Kidney epithelial cell (primary cell): ENCODE data around the gene NECAB2. TPM values are rescaled to one million over a fixed set of nuclear protein-coding genes. Genes with fewer than 3 reads are reported as not detected.
A peak's percentile ranks its signal among the peaks of the same experiment; 100 is the strongest.

Source experiments
- DNase-seq: peaks from one replicate; pipeline ENCODE4 v3.0.0-alpha.2; 2010; ENCODE audit warnings: low read depth
- H3K27me3 ChIP-seq: 2 replicates; pipeline ENCODE4 v1.6.0; 2011; ENCODE audit warnings: low read length; ENCODE audit not compliant: control insufficient read depth, insufficient read depth
- H3K36me3 ChIP-seq: 2 replicates; pipeline ENCODE4 v1.5.1; 2011; ENCODE audit warnings: low read length; ENCODE audit not compliant: control insufficient read depth, insufficient read depth
- H3K4me3 ChIP-seq: 2 replicates; pipeline ENCODE4 v1.5.1; 2011; ENCODE audit warnings: low read depth, mild to moderate bottlenecking, control low read depth, low read length
- total RNA-seq: library from RNA; depleted of rRNA; stranded (reverse); fragments of >200 nt; gene quantifications from 2 replicates; pipeline ENCODE4 v1.2.3, GENCODE V29; 2015
- TF ChIP-seq, protein P1 (sequence below): IDR thresholded peaks from 2 replicates; pipeline ENCODE4 v1.5.1; 2011; ENCODE audit warnings: mild to moderate bottlenecking, moderate library complexity, low read length, control low read depth, inconsistent platforms; ENCODE audit not compliant: insufficient read depth, poor library complexity, severe bottlenecking

NECAB2 gene
- total RNA-seq, 1 donor from 2014 or later = not detected

DNA sequence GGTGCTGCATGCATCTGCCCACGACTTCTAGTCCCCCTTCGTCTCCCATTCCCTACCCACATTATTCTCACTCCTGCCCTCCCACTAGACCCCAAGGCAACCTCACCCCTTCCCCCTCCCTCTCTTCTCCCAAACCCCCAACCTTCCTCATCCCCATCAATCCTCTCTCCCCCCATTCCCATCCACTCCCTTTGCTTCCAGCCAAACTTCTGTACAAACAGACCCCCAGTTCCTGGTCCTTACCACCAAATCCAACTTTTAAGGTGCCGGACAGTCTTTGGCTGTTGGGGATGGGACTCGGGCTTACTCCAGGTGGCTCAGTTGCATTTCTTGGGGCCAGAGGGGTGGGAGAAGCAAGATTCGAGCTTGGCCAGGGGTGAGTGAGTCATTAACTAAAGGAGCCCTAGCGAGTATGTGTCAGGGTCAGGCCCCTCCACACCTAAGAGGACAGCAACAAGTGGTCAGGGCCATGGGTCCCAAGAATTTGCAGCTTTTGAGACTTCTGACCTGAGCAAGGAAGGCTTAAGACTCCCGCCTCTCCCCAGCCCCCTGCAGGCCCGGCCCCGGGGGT lies 74.3 kb downstream of the NECAB2 start, which contains the start of gene SLC38A8:
Gene SLC38A8, minus strand, starts transcription at position 488 of the 571 bp plus-strand sequence. CDS start 638 bp downstream, outside the sequence.
- no peaks in the 10 kb centered on the region for H3K36me3 ChIP-seq
- TF ChIP-seq, protein P1, sequence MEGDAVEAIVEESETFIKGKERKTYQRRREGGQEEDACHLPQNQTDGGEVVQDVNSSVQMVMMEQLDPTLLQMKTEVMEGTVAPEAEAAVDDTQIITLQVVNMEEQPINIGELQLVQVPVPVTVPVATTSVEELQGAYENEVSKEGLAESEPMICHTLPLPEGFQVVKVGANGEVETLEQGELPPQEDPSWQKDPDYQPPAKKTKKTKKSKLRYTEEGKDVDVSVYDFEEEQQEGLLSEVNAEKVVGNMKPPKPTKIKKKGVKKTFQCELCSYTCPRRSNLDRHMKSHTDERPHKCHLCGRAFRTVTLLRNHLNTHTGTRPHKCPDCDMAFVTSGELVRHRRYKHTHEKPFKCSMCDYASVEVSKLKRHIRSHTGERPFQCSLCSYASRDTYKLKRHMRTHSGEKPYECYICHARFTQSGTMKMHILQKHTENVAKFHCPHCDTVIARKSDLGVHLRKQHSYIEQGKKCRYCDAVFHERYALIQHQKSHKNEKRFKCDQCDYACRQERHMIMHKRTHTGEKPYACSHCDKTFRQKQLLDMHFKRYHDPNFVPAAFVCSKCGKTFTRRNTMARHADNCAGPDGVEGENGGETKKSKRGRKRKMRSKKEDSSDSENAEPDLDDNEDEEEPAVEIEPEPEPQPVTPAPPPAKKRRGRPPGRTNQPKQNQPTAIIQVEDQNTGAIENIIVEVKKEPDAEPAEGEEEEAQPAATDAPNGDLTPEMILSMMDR = no peak
- no peak within 1 kb of the TSS for H3K4me3 ChIP-seq
- no peak for DNase-seq
- H3K27me3 ChIP-seq = peaks cover 63% of the 10 kb centered on the region

DNA sequence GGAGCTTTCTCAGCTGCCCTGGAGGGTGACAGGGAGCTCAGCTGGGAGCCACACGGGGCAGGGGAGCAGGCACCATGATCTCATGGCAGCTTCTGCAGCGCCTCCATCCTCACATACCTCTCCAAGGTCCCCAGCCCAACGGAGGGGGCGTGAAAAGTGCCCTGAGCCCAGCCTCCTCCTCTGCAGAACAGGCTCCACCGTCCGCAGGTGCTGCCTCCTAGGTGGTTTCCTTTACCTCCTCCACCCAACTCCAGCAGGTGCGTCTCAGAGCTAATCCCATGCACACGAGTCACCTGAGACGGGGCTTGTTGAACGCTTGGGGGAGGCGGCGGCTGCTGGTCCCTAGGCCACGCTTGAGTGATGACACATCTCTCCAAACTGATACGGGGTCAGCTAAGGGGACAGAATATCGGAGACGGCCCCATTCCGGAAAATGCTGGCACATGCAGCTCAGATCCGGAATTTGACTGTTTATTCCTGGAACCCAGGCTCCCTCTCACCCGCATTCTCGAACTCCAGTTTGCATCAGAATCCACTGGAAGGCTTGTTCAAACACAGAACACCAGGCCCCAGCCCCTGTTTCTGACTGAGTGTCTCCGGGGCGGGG lies 74.9 kb downstream of the NECAB2 start:
- Histone ChIP-seq H3K4me3 (no peak overlapping the region), H3K36me3 (no peaks in the 10 kb centered on the region), H3K27me3 (peaks cover 63% of the 10 kb centered on the region)
- no peak for DNase-seq
- TF ChIP-seq, protein P1 = no peak

DNA sequence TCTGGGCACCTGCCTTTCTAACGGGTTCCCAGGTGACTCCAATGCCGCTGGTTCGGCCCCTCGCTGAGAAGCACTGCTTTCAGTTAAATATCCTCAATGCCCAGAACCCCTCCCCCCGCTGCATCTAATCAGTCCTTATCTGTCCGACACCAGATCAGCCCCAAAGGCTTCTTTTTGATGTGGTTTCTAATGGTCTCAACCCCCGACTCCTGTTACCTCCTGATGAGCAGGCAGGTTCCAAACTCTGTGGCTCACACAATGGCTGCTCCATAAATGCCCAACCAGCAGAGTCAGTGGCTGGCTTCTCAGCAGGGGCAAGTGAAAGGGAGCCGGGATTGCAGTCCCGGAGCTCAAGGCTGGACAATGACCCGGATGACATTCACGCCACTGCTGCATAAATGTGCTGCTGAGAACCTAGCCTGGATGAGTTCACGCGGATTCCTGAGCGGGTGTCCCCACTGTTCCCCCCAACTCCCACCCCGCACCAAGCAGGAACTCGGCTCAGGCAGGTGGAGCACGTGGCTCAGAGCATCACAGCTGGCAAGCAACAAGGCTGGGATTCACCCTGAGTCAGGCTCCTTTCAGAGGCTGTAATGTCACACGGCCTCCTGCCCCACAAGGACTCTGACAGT lies 75.6 kb downstream of the NECAB2 start:
- peaks cover 59% of the 10 kb centered on the region for H3K27me3 ChIP-seq
- no peaks in the 10 kb centered on the region for H3K36me3 ChIP-seq
- H3K4me3 ChIP-seq = no peak overlapping the region
- no peak for DNase-seq
- TF ChIP-seq, protein P1 = no peak

DNA sequence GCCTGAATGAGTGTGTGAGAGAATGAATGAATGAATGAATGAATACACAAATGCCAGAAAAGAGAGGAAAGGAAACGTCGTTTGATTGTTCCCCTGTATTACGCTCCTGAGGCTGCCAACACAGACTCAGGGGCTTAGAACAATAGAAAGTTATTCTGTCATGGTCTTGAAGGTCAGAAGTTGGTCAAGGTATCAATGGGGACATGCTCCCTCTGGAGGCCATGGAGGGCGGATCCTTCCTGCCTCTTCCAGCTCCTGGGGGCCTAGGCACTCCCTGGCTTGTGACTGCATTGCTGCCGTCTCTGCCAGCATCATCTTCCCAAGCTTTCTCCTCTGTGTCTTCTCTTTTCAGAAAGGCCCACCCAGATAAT lies 76.1 kb downstream of the NECAB2 start:
- H3K27me3 ChIP-seq = peaks cover 56% of the 10 kb centered on the region
- TF ChIP-seq, protein P1 = peak; percentile 47
- DNase-seq = no peak
- no peak overlapping the region for H3K4me3 ChIP-seq
- no peaks in the 10 kb centered on the region for H3K36me3 ChIP-seq

DNA sequence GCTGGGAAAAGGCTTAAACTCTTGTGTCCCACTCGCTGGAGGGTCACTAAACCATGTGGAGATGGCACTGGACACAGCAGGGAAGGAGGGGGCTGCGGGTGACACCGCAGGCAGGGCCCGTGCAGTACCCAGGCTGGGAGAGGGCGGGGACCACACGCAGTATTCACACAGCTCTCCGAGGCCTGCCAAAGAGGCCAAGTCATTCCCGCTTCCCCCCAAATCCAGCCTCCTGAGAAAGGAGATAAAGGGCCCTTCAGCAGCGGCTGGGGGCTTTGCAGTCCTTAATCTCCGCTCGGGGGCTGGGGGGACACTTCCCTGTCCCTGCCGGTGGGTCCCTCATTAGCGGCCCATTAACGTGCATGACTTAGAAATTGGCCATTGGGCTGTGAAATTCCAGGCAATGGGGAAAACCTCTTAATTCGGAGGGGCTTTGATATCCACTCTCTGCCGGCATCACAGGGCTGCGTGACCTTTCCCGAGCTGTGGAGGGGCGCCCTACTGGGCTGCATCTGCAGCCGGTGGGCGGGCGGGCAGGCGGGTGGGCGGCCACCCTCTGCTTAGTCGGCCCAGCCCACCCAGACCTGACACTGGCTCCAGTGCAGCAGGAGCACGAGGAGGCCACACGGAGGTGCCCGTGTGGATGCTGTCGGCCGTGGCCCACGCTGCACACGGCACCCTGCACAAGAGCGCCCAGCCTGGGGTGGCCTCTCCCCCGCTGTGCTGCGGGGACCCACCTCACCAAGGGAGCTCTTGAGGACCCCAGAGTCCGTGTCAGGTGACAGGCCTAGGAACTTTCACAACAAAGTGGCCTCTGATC lies 77.2 kb downstream of the NECAB2 start:
- no peak overlapping the region for H3K4me3 ChIP-seq

More for the DNA sequence above, 77.2 kb downstream of the NECAB2 start:
- H3K27me3 ChIP-seq = peaks cover 48% of the 10 kb centered on the region
- TF ChIP-seq, protein P1 = no peak
- no peaks in the 10 kb centered on the region for H3K36me3 ChIP-seq
- no peak for DNase-seq
